Activated CD8-positive, alpha-beta memory T cell treated with anti-CD3 and anti-CD28 coated beads for 4 hours (primary cell): ENCODE results near the gene ZFY.
"Not testable (repeated sequence)": the region's sequence is repeated elsewhere in the genome, so short reads cannot be mapped to it uniquely, and the experiment has no call there.

Source experiments
- DNase-seq, 2 donors: peaks; one replicate each; pipeline ENCODE4 v3.0.0-alpha.2; 2020; ENCODE audit warnings: low read depth in 2 of 2

Gene ZFY

DNA sequence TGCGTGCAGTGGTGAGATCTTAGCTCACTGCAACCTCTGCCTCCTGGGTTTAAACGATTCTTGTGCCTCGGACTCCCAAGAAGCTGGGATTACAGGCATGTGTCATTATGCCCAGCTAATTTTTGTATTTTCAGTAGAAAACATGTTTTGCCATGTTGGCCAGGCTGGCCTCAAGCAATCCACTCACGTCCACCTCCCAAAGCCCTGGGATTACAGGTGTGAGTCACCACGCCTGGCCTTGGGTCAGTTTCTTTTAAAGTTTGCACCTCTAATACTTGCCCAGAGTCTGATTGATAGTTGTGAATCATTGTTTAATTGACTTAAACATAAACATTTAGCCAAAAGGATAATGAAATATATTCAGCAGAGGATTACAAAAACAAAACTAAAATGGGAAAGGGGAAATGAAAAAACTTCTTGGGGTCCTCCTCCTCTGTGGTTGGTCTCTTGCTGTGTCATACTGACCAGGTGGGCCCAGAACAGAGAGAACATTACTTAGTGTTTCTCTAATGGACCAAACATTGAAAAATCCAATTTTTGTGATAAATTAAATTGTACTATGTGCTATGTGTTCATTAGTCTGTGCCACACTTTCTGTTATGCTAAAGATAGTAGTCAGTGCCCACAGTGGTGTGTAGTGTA, 38.0 kb downstream of the ZFY start:
- no peak for DNase-seq

DNA sequence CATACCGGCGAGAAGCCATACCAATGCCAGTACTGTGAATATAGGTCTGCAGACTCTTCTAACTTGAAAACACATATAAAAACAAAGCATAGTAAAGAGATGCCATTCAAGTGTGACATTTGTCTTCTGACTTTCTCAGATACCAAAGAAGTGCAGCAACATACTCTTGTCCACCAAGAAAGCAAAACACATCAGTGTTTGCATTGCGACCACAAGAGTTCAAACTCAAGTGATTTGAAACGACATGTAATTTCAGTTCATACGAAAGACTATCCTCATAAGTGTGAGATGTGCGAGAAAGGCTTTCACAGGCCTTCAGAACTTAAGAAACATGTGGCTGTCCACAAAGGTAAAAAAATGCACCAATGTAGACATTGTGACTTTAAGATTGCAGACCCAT, 44.1 kb downstream of the ZFY start:
- DNase-seq = no peak

DNA sequence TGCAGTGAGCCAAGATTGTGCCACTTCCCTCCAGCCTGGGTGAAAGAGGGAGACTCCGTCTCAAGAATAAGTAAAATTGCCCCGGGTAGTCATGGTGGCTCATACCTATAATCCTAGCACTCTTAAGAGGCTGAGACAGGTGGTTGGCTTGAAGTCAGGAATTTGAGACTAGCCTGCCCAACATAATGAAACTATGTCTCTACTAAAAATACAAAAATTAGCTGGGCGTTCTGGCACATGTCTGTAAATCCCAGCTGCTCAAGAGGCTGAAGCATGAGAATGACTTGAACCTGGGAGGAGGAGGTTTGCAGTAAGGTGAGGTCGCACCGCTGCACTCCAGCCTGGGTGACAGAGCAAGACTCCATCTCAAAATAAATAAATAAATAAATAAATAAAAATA, 49.3 kb downstream of the ZFY start:
- DNase-seq = no peak

DNA sequence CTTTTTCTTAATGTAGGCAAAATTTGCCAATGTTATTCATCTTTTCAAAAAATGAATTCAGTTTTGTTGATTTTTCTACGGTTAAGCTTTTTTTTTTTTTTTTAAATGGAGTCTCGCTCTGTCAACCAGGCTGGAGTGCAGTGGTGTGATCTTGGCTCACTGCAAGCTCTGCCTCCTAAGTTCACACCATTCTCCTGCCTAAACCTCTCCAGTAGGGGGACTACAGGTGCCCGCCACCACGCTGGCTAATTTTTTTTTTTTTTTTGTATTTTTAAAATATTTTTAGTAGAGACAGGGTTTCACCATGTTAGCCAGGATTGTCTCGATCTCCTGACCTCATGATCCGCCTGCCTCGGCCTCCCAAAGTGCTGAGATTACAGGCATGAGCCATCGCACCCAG, 52.0 kb downstream of the ZFY start:
- DNase-seq = not testable (repeated sequence)

DNA sequence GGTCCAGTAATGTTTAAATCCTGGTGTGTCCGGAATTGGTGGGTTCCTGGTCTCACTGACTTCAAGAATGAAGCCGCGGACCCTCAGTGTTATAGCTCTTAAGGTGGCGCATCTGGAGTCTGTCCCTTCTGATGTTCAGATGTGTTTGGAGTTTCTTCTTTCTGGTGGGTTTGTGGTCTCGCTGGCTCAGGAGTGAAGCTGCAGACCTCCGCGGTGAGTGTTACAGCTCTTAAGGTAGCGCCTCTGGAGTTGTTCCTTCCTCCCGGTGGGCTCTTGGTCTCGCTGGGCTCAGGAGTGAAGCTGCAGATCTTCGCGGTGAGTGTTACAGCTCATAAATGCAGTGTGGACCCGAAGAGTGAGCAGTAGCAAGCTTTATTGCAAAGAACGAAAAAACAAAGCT, 62.2 kb downstream of the ZFY start:
- DNase-seq = not testable (repeated sequence)

DNA sequence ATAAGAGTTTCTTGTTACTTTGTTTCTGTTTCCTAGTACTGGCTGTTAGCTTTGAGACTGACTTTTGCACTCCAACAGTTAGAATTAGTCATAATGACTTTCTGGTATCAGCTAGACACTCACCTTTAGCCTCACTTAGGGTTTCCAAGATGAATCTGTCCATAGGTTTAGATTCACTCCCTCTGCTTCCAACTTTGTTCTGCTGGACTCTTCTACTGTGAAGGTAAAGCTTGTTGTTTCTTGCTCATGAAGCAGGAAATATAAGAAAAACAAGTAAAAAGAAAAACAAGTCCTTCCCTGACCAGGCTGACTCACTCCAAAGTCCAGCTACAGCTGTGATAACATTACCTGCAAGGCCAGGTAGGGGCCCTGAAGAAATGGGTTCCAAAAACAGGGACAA, 67.0 kb downstream of the ZFY start:
- no peak for DNase-seq

DNA sequence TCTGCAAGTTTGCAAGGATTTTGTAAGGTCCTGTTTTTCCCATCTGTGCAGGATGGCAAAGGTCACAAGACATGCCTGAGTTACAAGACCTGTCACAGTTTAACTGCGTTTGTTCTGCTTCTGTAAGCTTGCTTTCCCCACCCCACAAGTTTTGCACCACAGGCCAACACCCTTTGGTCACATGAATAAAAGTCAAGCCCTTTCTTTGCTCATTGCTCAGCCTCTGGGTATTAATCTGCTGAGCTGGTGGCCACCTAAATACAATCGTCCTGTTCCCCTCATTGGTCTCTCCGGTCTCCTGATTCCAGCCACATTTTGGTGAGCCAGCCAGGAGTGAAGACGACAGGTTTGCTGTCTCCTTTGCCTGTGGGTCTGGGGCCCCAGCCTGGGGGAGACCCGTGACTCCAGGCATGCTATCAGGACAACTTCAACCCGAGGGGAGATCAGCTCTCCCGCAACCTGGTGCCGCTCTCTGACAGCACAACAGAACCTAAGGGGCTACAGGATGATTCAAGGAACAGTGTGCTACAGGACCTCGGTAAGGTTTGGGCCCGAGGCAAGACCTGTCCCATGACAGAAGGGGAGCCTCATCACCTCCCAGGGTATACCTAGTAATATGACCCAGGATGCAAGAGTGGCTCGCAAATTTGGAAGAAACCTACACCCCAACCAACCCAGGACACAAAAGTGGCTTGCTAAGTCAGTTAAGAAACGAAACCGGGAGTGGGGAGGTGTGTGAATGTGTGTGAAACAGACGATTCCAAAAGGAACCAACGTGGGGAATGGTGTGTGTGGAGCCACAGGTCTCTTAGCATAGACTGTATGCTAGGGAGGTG, 67.7 kb downstream of the ZFY start:
- DNase-seq = no peak

DNA sequence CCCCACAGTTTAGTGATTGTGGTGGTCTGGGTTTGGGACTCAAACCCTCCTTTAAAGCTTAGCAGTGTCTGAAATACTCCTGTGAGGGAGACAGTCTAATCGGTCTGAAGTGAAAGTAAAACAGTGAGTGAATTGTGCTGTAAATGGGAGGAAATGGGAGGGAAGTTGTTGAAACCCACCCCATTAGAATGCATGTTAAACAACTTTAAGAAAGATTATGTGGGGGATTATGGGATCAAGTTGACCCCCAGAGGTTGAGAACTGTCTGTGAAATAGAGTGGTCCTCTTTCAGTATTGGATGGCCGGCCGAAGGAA, 68.3 kb downstream of the ZFY start:
- DNase-seq = no peak

DNA sequence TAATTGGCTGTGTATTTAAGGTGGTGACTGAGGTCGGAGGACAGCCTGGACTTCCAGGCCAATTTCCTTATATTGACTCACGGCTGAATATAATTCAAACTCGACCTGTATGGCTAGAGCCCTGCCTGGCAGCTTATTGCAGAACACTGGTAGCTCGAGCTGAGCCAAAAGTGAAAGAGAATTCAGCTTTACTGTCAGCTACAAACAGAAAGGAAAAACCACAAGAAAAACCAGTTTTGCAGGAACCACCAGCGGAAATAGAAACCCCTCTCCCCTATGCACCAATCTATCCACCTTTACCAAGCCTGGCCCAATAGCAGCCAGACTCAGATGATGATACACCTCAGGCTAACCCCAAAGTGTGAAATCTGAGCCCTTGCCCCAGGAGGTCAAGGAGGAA, 68.7 kb downstream of the ZFY start:
- DNase-seq = no peak

DNA sequence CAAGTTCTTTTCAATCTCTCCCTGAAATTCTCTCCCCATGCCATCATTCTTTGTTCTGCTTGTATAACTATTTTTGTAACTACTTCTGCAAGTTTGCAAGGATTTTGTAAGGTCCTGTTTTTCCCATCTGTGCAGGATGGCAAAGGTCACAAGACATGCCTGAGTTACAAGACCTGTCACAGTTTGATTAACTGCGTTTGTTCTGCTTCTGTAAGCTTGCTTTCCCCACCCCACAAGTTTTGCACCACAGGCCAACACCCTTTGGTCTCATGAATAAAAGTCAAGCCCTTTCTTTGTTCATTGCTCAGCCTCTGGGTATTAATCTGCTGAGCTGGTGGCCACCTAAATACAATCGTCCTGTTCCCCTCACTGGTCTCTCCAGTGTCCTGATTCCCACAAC, 70.8 kb downstream of the ZFY start:
- not testable (repeated sequence) for DNase-seq

DNA sequence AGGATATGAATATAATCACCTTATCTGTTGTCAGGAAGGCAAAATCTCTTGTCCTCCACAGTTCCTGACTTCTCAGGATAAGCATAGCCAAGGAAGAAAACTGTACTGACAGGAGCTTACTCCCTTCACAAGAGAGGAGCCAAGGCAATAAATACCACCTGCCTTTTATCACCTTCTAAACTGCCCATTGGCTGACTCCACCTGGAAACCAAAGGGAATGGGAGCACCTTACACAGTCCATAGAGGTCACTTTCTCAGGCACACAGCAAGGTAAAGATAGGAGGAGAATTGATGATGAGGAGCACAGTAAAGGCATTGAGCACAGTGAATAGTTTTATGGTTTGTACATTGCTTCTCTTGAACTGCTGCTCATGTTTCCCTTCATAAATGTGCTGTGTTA, 72.8 kb downstream of the ZFY start:
- no peak for DNase-seq

DNA sequence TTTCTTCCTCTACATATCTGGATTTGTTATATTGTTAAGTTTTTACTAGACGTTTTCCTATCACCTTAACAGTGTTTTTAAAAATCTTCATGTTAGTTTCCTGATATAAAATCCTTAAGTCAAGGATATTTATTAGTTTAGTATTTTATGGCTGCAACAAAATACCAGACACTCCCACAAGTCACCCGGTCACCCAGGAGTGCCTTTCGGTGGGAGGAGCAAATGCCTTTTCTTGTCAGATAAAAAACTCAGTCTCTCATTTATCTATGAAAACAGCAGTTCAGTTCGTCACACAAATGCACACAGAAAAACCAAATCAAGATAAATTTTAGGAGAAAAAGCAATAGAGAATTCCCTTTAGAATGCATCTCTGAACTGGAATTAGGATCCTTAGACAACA, 77.0 kb downstream of the ZFY start:
- DNase-seq = no peak

DNA sequence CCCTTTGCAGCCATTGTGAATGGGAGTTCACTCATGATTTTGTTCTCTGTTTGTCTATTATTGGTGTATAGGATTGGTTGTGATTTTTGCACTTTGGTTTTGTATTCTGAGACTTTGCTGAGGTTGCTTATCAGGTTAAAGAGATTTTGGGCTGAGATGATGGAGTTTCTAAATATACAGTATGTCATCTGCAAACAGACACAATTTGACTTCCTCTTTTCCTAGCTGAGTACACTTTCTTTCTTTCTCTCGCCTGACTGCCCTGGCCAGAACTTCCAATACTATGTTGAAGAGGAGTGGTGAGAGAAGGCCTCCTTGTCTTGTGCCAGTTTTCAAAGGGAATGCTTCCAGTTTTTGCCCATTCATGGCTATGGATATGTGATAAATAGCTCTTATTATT, 81.4 kb downstream of the ZFY start:
- no peak for DNase-seq

DNA sequence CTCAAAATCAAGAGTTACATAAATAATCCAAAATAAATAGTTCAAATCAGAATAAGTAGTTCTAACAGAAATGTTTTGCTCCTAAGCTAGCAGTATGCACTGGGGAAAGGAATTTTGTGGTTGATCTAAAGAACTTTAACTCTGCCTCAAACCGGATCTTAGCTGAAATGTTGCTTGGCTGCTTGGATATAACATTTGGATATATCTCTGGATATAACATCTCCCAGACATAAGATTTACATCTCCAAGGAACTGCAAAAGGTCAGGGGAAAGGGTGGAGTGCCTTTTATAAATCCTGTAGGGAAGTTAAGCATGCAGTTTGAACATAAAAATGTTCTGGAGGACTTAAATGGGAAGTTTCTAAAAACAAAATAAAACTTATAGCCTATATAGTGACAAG, 83.4 kb downstream of the ZFY start:
- DNase-seq = no peak

DNA sequence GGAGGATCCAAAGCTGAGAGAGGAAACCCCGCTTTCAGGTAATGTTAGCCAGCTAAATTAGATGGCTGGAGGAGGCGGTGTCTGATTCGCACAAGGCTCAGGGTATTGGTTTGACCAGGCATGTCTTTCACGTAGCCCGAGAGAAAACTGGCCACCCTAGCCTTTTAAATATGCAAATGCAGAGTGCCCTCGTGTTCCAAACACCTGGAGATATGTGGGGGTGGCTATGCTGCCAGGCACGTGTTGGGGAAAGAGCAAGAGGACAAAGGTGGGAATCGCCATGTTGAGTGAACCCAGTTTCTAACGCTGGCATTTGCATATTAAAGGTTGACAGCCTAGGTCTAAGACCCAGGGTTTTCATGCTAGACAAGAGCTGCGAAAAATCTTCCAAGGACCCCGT, 84.4 kb downstream of the ZFY start:
- no peak for DNase-seq

DNA sequence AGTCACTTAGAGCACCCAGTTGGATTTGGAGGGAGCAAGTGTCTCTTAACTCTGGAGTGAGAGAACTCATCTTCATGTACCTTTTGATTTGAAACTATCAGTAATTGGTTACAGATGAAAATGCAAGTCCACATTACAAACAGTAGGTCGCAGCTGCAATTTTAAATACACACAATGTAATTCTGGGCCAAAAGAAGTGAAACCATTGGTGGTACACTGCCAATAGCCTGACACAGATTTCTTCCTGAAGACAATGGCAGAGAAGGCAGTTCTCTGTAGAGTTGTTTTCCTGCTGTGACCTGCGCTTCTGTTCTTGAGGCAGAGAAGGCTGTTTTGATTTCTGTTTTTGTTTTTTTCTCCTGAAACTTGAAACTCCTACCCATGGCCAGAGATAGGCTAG, 86.0 kb downstream of the ZFY start:
- DNase-seq = no peak

DNA sequence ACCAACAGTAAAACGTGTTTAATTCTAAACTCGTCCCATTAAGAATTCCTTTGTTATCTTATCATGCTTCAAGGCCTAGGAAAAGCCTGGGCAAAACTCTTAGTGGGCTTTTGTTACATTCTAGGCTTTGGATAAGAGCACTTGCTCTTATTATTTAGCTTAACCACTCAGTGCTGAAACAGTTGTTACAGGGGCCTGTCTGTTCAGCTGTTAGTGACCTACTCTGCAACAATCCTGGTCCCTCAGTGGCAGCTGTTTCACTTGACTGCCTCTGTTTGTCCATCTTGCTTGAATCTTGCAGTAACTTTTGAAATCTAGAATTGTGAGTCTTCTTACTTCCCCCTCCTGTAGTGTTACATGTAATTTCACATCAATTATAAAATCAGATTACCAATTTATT, 88.4 kb downstream of the ZFY start:
- DNase-seq = no peak

DNA sequence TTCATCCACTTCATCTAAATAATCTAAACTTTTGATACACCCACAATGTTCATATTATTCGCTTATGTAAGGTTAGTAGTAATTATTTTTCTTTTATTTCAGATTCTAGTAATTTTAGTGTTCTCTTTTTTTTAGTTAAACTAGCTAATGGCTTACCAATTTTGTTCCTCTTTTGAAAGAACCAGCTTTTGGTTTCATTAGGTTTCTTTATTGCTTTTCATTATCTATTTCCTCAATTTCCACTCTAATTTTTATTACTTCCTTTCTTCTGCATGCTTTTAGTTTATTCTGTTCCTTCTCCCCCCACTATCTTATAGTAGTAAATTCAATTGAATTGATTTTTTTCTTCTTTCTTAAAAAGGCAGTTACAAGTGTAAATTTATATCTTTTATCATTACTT, 90.2 kb downstream of the ZFY start:
- DNase-seq = no peak
